Body of pancreas (tissue), 4 donors: ENCODE measurements around the gene CDKL5.

Experiments
- CTCF ChIP-seq, 7 experiments: fragments of 450-650 bp in 4 of 7; fragments of 200-600 bp in 3 of 7; sonication (generic) in 3 of 7; IDR thresholded peaks; one replicate each; pipeline ENCODE4 v1.5.1; 2016 to 2019; ENCODE audit warnings: antibody characterized with exemption in 7 of 7
- POLR2A ChIP-seq, 3 donors: fragments of 450-650 bp; IDR thresholded peaks; one replicate each; pipeline ENCODE4 v1.6.1; 2016; ENCODE audit warnings: antibody characterized with exemption in 3 of 3, mild to moderate bottlenecking in 2 of 3

GRCh38 chrX:18465051-18465450 is 39.6 kb downstream of the CDKL5 start:
- no peak for TF ChIP-seq CTCF (IDR thresholded peaks at IDR 0.05)
- no peak for TF ChIP-seq POLR2A (IDR thresholded peaks at IDR 0.05)
